ENCODE measurements around the gene STRBP. TPM values are rescaled to one million over a fixed set of nuclear protein-coding genes. Genes with fewer than 3 reads are reported as not detected.
A peak's percentile ranks its signal among the peaks of the same experiment; 100 is the strongest.

STRBP gene
- total RNA-seq = 9.1 TPM

DNA sequence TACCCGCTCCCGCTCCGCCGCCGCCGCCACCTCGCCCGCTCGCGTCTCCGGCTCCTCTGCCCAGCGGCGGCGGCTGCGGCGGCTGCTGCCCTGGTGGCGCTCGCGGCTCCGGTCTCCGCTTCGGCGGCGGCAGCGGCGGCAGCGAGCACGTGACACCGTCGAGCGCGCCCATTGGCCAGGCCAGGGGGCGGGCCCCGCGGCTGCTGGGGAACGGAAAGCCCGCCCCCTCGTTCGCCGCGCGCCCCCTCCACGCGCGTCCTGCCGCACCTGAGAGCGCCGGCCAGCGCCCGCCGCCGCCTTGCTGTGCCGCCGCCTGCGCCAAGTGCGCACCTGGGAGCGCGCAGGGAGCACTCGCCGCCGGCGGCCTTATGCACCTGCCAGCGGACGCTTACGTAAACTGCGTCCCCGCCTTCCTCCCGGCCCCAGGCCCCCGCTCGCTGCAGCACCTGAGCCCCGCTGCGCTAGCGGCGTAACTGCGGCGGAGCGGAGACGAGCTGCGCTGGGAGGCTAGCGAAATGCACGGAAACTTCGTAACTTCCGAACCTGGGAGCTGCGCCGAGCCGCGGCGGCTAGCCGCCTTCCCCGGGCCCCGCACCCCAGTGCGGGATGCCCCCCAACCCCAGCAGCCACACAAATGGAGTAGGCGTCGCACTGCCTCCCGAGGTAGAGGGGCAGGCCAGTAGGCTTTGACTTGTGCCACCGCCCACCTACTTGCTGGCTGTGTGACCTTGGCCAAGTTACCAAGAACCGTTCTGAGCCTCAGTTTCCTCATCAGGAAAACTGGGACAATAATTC is at the start of gene STRBP:
Gene STRBP (minus strand): TSS at position 122 of the 795 bp plus-strand sequence. CDS start 84,452 bp downstream, outside the sequence.
- no peak for DNase-seq (ENCODE audit: extremely low spot score in 2 of 2)
- peak within 1 kb of the TSS; percentile 31 for H3K27ac ChIP-seq

GRCh38 chr9:123316053-123316718 is 47.8 kb upstream of the STRBP start:
- H3K36me3 ChIP-seq = no peaks in the 10 kb centered on the region
- intact Hi-C loops (cut with DNase I) = no loop called here
- no peaks in the 10 kb centered on the region for H3K9me3 ChIP-seq
- DNase-seq (ENCODE audit: extremely low spot score in 2 of 2) = no peak
- H3K27ac ChIP-seq = no peak overlapping the region
- no peaks in the 10 kb centered on the region for H3K27me3 ChIP-seq
- TF ChIP-seq, protein P1, sequence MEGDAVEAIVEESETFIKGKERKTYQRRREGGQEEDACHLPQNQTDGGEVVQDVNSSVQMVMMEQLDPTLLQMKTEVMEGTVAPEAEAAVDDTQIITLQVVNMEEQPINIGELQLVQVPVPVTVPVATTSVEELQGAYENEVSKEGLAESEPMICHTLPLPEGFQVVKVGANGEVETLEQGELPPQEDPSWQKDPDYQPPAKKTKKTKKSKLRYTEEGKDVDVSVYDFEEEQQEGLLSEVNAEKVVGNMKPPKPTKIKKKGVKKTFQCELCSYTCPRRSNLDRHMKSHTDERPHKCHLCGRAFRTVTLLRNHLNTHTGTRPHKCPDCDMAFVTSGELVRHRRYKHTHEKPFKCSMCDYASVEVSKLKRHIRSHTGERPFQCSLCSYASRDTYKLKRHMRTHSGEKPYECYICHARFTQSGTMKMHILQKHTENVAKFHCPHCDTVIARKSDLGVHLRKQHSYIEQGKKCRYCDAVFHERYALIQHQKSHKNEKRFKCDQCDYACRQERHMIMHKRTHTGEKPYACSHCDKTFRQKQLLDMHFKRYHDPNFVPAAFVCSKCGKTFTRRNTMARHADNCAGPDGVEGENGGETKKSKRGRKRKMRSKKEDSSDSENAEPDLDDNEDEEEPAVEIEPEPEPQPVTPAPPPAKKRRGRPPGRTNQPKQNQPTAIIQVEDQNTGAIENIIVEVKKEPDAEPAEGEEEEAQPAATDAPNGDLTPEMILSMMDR (IDR thresholded peaks at IDR 0.05) = no peak
- TF ChIP-seq POLR2A (IDR thresholded peaks at IDR 0.05) (no peak), POLR2AphosphoS5 (IDR thresholded peaks at IDR 0.05; ENCODE audit: insufficient read depth in 1 of 2, low read depth in 1 of 2) (no peak)
- H3K4me1 ChIP-seq = peaks cover 8% of the 10 kb centered on the region
- H3K4me3 ChIP-seq = no peak overlapping the region

More for the DNA sequence above, at the start of gene STRBP:
- H3K4me3 ChIP-seq = peak within 1 kb of the TSS; percentile 74 to 78
- intact Hi-C loops (cut with DNase I) = no loop called here
- no peaks in the 10 kb centered on the region for H3K27me3 ChIP-seq
- H3K9me3 ChIP-seq = no peaks in the 10 kb centered on the region
- H3K36me3 ChIP-seq = no peaks in the 10 kb centered on the region
- H3K4me1 ChIP-seq = peaks cover 15% of the 10 kb centered on the region
- peak in 1 of 2 donors; percentile 42 for TF ChIP-seq POLR2AphosphoS5 (IDR thresholded peaks at IDR 0.05; ENCODE audit: insufficient read depth in 1 of 2, low read depth in 1 of 2)
- TF ChIP-seq, protein P1 (IDR thresholded peaks at IDR 0.05) = no peak

DNA sequence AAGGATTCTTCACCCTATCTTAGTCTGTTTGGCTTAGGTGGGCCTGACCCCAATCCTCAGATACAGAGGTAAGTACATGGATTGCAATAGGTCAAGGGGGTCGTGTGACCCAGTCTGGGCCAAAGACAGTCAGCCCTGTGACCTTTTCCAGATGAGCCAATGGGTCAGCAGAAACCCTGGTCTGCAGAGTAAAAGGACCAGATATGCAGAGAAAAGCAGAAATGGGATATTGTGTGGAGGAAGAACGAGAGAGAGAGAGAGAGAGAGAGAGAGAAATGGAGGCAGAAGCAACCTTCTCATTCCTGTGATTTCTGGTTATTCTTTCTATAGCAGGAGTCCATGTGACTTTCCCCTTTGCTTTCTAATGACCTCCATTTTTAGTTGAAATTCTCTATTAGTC is 47.2 kb upstream of the STRBP start:
- H3K4me1 ChIP-seq = peaks cover 8% of the 10 kb centered on the region
- no peak for DNase-seq (ENCODE audit: extremely low spot score in 2 of 2)
- no peak for TF ChIP-seq POLR2AphosphoS5 (IDR thresholded peaks at IDR 0.05; ENCODE audit: insufficient read depth in 1 of 2, low read depth in 1 of 2)
- TF ChIP-seq POLR2A (IDR thresholded peaks at IDR 0.05) = no peak
- TF ChIP-seq, protein P1 (IDR thresholded peaks at IDR 0.05) = no peak
- H3K27ac ChIP-seq = no peak overlapping the region
- intact Hi-C loops (cut with DNase I) = no loop called here
- no peaks in the 10 kb centered on the region for H3K9me3 ChIP-seq
- no peaks in the 10 kb centered on the region for H3K27me3 ChIP-seq
- no peaks in the 10 kb centered on the region for H3K36me3 ChIP-seq
- no peak overlapping the region for H3K4me3 ChIP-seq

DNA sequence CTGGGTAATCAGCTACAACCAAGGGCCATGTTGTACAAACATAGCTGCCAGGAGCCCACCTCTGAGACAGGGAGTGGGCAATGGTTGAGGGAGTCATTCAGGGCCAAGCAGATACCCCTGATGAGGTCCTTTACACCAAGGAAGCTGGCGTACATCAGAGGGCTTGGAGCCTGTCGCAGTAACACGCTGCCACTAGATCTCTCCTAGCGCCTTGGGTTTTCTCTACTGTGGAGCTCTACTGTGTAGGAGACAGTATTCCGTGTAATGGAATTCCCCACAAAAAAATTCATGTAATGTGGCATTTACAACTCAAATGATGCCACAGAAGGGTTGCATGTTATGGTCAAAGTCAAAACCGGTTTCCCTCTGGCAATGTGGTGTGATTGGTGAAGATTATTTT is 46.2 kb upstream of the STRBP start:
- intact Hi-C loops (cut with DNase I) = no loop called here
- no peak for TF ChIP-seq POLR2A (IDR thresholded peaks at IDR 0.05)
- TF ChIP-seq POLR2AphosphoS5 (IDR thresholded peaks at IDR 0.05; ENCODE audit: insufficient read depth in 1 of 2, low read depth in 1 of 2) = no peak
- TF ChIP-seq, protein P1 (IDR thresholded peaks at IDR 0.05) = no peak
- peaks cover 8% of the 10 kb centered on the region for H3K4me1 ChIP-seq

More for the DNA sequence above, 46.2 kb upstream of the STRBP start:
- Histone ChIP-seq H3K27ac (no peak overlapping the region), H3K27me3 (no peaks in the 10 kb centered on the region), H3K4me3 (no peak overlapping the region), H3K9me3 (no peaks in the 10 kb centered on the region), H3K36me3 (no peaks in the 10 kb centered on the region)
- DNase-seq (ENCODE audit: extremely low spot score in 2 of 2) = no peak
